Measurements from ENCODE around the gene TCF12. TPM values are rescaled to one million over a fixed set of nuclear protein-coding genes. Genes with fewer than 3 reads are reported as not detected.

Gene TCF12
- total RNA-seq, 2 donors from 2014 or later: 44.9 to 55.5 TPM

DNA sequence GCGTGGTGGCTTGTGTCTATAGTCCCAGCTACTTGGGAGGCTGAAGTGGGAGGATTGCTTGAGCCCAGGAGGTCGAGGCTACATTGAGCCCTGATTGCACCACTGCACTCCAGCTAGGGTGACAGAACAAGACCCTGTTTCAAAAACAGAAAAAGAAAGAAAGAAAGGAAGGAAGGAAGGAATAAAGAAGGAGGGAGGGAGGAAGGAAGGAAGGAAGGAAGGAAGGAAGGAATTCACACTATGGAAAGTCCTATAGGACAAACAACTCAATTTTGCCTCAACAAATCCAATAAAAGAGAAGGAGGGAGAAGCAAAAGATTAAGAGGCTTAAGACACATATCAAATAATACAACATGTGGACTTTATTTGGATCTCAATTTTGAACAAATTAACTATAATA lies 16.5 kb upstream of the TCF12 start:
- DNase-seq (ENCODE audit: low spot score in 2 of 2) (no peak), ATAC-seq (no peak)
- H3K9me3 Mint-ChIP-seq: peaks cover 3 to 4% of the 10 kb centered on the region in 2 donors
- peaks cover 0 to 13% of the 10 kb centered on the region in 2 donors for H3K36me3 Mint-ChIP-seq
- H3K27ac Mint-ChIP-seq: no peak overlapping the region

DNA sequence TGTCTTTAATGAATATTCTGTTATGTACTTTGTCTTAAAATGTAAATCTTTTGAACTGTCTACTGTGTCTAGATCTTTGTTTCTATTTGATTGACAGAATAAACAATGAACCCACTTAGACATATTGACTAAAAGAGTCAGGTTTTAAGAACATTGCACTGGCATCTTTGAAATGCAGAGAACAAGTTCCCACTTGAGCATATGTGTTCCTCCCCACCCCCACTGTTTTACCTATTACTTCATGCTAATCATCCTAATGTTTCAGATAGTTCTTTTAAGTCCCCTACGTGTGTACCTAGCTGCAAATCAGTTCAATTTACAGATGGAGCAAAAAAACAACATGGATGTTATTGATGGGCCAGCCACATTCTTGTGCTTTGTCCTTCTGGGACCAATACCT lies 11.7 kb upstream of the TCF12 start:
- H3K27ac Mint-ChIP-seq: no peak overlapping the region
- no peak for DNase-seq (ENCODE audit: low spot score in 2 of 2)
- peaks cover 0 to 9% of the 10 kb centered on the region in 2 donors for H3K36me3 Mint-ChIP-seq
- no peak for ATAC-seq
- H3K9me3 Mint-ChIP-seq: no peaks in the 10 kb centered on the region

DNA sequence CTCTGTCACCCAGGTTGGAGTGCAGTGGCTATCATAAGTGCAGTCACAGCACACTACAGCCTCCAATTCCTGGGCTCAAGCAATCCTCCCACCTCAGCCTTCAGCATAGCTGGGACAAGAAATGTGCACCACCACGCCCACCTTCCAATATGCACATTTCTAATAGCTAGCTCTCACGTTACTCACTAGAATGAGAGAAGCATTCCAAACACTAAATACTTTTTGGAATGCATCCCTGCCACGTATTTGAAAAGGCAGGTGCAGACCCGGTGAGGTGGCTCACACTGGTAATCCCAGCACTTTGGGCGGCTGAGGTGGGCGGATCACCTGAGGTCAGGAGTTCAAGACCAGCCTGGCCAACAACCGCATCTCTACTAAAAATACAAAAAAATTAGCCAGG lies 7.6 kb upstream of the TCF12 start:
- ATAC-seq (no peak), DNase-seq (ENCODE audit: low spot score in 2 of 2) (no peak)
- Mint-ChIP-seq H3K27ac (no peak overlapping the region), H3K36me3 (no peaks in the 10 kb centered on the region), H3K9me3 (no peaks in the 10 kb centered on the region)

DNA sequence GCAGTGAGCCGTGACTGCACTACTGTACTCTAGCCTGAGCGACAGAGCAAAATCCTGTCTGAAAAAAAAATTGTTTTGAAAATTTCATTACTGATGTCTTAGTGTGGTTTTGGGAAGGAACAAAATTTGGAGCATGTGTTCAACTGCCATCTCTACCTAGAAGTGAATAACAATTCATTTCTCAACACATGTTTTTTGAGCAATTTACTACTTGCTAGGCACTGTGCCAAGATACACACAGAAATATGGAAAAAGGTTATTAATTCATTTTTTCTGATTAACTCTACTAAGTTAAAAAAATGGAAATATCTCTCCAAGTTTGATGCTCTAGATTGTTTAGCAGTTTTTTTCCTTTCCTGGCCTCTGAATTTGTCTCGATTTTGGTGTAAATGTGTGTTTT lies 5.2 kb upstream of the TCF12 start:
- DNase-seq (ENCODE audit: low spot score in 2 of 2): no peak
- Mint-ChIP-seq H3K27ac (no peak overlapping the region), H3K36me3 (peaks cover 0 to 12% of the 10 kb centered on the region in 2 donors), H3K9me3 (no peaks in the 10 kb centered on the region)
- no peak for ATAC-seq

DNA sequence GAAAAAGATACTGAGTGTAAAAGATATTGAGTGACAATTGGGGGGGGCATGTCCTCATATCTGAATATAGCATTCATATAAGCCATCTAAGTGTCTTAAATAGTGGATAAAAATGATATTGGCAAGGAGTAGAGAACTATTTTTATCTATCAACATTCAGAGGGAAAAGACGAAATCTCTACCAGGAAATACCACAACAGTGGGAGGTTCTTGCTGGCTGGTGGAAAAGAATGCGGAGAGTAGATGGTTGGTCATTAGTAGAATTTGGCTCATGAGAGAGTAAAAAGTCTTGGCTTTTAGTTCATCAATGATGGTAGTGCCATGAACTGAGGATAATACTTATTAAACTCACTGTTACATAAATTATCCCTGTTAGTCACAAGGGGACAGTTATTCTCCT lies 4.8 kb upstream of the TCF12 start:
- Mint-ChIP-seq H3K36me3 (peaks cover 0 to 12% of the 10 kb centered on the region in 2 donors), H3K27ac (no peak overlapping the region), H3K9me3 (no peaks in the 10 kb centered on the region)
- DNase-seq (ENCODE audit: low spot score in 2 of 2) (no peak), ATAC-seq (no peak)

DNA sequence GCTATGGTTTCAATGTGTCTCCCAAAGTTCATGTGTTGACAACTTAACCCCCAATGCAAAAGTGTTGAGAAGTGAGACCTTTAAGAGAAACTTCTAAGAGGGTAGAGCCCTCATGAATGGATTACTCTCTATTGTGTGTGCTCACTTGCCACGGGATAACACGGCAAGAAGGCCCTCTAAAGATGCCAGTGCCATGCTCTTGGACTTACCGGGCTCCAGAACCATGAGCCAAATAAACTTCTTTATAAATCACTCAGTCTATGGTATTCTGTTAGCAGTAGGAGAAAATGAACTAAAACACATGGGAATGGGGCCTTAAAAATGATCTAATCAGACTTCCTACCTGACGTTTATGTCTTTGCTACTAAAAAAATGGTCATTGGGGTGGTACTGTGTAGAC lies 2.6 kb upstream of the TCF12 start:
- Mint-ChIP-seq H3K27ac (no peak overlapping the region), H3K36me3 (peaks cover 6 to 18% of the 10 kb centered on the region in 2 donors), H3K9me3 (no peaks in the 10 kb centered on the region)
- DNase-seq (ENCODE audit: low spot score in 2 of 2) (no peak), ATAC-seq (no peak)

DNA sequence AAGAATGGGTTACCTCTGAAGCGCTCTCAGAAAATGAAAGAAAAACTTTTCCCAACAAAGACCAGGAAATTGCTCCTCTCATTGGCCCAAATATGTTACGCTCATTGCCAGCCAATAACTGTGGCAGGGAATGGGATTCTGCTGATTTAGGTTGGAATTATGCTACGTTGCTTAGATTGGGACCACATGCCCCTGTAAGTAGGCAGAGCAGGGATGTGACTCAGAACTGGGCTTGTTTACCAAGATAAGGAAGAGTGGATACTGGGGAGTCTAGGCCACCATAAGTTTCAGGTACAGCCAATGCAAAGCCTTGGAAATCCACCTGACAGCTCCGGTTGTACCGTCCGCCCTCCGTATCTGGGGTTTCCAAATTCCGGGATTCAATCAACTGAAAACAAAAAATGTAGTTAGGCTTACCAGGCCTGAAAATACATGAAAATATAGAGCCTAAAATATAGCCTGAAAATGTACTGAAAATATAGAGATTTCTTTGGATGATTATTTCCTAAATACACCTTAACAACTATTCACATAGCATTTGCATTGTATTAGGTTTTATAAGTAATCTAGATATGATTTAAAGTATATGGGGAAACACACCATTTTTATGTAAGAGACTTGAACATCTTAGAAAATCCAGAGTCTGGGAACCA lies 1.5 kb upstream of the TCF12 start:
- Mint-ChIP-seq H3K27ac (no peak overlapping the region), H3K9me3 (no peaks in the 10 kb centered on the region), H3K36me3 (peaks cover 6 to 18% of the 10 kb centered on the region in 2 donors)
- ATAC-seq: no peak
- DNase-seq (ENCODE audit: low spot score in 2 of 2): no peak

DNA sequence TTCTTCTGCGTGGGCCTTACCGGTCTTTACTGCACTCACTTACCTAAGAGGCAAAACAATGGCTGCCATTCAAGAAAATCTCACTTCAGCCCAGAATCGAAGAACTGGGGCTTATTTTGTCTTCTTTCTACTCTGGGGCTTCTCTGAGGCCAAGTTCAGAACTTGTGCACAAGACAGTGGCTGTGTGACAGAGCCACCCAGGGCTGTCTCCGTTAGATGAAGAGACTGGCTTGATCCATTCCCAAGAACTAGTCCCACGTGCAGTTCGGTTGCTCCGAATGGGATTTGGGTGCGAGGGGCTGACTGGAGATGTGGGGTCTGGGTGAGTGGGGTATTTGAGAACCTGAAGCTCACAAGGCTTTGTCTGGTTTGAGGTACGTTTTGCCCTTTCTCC lies 795 bp upstream of the TCF12 start:
- H3K36me3 Mint-ChIP-seq: peaks cover 6 to 22% of the 10 kb centered on the region in 2 donors
- H3K27ac Mint-ChIP-seq: peak overlapping the region; percentile 44 to 87
- ATAC-seq (peak in 1 of 2 donors; percentile 6), DNase-seq (ENCODE audit: low spot score in 2 of 2) (no peak)
- no peaks in the 10 kb centered on the region for H3K9me3 Mint-ChIP-seq

DNA sequence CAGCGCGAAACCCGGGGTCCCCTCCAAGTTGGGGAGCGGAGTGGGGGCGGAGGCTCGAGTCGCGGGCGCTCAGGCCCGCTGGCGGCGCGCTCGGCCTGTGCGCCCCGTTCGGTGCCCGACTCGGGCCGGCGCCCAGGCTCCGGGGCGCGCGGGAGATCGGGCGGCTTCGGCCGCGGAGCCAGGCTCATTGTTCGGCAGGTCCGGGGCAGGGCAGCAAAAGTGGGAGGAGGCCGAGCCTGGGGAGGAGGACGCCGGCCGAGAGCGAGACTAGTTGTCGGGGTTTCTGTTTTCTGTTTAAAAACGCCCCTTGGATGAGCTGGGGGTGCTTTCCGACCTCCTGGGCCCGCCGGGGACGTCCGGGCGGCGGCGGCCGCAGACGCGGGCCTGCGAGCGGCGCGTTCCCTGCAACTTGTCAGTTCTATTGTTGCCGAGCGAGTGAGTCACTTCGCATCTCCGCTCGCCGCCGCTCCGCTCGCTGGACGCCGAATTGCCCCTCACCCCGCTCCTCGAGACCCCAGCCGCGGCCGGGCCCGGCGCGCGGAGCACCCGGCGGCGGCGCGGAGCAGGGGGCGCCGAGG lies 676 bp downstream of the TCF12 start:
- ATAC-seq: peak; percentile 27 to 57
- Mint-ChIP-seq H3K27ac (peak overlapping the region in 1 of 2 donors; percentile 87), H3K36me3 (peaks cover 14 to 37% of the 10 kb centered on the region in 2 donors), H3K9me3 (no peaks in the 10 kb centered on the region)
- peak; percentile 56 to 71 for DNase-seq (ENCODE audit: low spot score in 2 of 2)

DNA sequence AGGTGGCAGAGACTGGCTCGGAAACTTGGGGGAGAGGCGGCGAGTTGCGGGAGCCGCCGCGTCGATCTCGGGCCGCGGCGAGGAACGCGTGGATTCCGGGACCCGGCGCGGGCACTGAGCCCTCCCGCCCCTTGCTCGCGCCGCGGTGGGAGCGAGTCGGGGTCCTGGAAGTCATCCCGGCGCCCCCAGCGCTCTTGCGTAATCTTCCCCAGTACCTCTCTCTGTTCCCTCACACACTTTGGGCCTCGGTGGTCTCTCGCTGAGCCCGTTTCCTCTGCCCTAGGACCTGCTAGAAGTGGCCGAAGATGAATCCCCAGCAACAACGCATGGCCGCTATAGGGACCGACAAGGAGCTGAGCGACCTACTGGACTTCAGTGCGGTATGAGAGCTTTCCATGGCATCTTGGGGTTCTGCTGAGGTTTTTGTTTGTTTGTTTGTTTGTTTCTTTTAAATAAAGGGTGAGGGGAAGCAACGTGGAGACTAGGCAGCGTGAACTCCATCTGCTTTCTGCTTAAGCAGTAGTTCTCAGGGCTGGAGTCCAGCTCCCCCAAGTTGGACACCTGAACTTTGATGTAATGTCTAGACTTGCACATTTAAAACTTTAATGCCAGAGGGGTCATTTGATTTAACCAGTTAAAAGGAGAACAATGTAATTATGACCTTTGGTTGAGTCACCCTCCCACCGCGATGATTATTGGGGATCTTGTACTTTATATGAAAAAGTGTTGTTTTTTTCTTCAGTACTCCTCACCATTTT lies 1.3 kb downstream of the TCF12 start:
- H3K27ac Mint-ChIP-seq: peak overlapping the region; percentile 87 to 98
- DNase-seq (ENCODE audit: low spot score in 2 of 2) (peak; percentile 25 to 56), ATAC-seq (peak in 1 of 2 donors; percentile 0)
- H3K36me3 Mint-ChIP-seq: peaks cover 14 to 42% of the 10 kb centered on the region in 2 donors
- H3K9me3 Mint-ChIP-seq: no peaks in the 10 kb centered on the region

DNA sequence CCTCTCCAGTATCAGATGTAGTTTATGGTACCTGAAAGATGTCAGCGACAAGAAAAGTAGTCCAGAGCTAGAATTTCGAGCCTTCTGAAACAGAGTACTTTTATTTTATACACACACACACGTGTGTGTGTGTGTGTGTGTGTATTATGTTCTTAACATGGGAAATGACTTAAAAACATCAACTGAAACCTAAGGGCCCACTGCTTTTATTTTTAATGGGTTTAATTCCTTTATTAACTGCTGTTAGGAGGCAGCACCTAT lies 1.9 kb downstream of the TCF12 start:
- H3K36me3 Mint-ChIP-seq: peaks cover 14 to 43% of the 10 kb centered on the region in 2 donors
- no peaks in the 10 kb centered on the region for H3K9me3 Mint-ChIP-seq
- peak overlapping the region; percentile 87 to 98 for H3K27ac Mint-ChIP-seq
- no peak for ATAC-seq
- DNase-seq (ENCODE audit: low spot score in 2 of 2): no peak

DNA sequence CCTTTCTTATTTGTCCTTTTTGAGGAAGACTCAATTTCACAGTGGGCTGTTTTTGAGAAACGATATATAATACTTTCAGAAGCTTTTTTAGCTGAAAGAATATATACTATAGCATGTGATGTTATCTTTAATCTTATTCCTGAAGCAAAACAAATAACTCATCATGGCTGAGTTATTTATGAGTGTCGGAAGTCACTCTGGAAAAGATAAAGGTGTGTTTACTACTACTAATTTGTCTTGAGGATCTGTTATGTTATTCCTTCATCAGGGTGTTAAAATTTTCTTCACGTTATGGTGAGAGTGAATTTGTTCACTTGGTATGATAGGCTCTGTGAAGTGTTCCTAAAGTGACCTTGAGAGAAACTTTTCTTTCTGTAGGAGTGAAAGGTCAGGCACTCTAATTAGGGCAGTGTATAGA lies 4.7 kb downstream of the TCF12 start:
- ATAC-seq (no peak), DNase-seq (ENCODE audit: low spot score in 2 of 2) (no peak)
- Mint-ChIP-seq H3K27ac (no peak overlapping the region), H3K36me3 (peaks cover 19 to 41% of the 10 kb centered on the region in 2 donors), H3K9me3 (no peaks in the 10 kb centered on the region)

DNA sequence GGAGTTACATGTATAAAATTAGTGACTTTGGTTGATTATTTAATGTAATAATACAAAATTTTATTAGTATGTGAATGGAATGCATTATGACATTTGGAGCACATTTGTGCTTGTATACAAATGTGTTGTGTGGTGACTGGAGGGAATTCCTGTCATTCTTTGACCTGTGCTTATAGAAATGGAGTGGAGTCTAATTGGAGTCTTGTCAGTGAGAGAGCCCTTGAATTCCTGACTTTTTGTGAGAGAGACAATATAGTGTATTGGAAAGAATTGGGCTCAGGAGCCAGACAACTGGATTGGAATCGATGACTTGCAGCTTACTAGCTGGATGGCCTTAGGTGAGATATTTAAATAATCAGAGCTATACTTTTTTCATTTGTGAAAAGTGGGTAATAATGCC lies 9.4 kb downstream of the TCF12 start:
- ATAC-seq: no peak
- Mint-ChIP-seq H3K9me3 (no peaks in the 10 kb centered on the region), H3K27ac (no peak overlapping the region), H3K36me3 (peaks cover 13 to 44% of the 10 kb centered on the region in 2 donors)
- no peak for DNase-seq (ENCODE audit: low spot score in 2 of 2)

DNA sequence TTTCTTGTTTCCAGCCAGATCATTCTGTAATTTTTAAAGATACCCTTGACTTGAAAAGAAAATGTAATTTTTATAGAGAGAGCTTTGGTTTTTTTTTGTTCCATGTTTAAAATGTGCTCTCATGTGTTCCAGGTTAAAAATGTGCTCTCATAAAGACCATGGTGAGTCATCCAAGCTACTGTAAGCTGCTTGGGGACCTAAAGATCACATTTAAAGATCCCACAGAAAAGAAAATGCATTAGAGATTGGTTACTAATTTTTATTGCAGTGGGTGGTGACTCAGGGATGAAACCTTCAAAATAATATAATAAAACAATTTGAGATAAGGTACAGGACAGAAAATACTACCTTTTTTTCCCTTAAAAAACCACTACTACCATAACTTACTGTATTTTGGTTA lies 11.0 kb downstream of the TCF12 start:
- DNase-seq (ENCODE audit: low spot score in 2 of 2) (no peak), ATAC-seq (peak in 1 of 2 donors; percentile 56)
- no peaks in the 10 kb centered on the region for H3K9me3 Mint-ChIP-seq
- H3K27ac Mint-ChIP-seq: no peak overlapping the region
- peaks cover 10 to 40% of the 10 kb centered on the region in 2 donors for H3K36me3 Mint-ChIP-seq

DNA sequence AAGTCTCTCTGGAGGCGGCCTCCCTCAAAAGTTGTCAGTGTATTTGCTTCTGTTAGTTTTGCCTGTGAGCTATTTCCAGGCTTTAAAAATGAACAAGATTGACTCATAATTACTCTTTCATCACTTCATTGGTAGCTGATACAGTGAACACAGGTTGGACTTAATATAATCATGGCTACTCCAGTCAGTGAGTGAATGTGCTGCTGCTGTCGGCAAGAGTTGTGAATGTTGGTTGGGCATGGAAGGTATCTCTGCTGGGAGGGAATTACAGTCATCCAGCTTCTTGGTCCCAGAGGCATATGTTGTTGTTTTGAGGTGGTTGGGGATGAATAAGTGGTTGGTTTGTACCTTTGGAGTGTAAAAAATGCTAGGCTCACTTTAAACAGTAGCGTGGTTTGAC lies 11.5 kb downstream of the TCF12 start:
- Mint-ChIP-seq H3K9me3 (no peaks in the 10 kb centered on the region), H3K27ac (no peak overlapping the region), H3K36me3 (peaks cover 14 to 43% of the 10 kb centered on the region in 2 donors)
- no peak for DNase-seq (ENCODE audit: low spot score in 2 of 2)
- ATAC-seq: no peak

DNA sequence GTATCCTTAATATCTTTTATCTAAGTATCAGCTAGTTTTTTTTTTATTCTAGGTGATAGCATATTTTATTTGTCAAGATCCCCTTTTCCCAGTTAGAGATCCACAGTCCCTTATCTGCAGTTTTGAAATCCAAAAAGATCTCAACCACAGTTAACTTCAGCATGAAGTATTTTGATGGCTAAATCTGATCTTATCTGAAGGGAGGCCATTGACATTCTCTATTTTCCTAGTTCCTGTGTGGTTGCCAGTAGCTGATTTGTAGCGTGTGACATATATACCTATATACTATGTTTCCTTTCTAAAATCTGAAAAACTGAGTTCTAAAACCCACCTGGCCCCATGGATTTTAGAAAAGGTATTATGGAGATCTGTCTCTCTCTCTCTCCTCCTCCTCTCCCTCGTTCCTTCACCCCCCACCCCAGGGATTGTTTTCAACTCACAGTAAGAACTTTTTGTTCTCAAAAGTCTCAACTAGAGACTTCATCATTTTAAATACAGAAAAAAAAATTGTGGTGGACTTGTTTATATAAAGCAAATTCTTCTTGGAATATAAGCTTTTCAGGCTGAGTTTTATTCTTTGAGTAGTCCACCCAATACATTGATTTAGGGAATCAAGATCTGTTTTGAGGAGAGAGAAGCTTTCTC lies 12.3 kb downstream of the TCF12 start:
- ATAC-seq (no peak), DNase-seq (ENCODE audit: low spot score in 2 of 2) (no peak)
- H3K36me3 Mint-ChIP-seq: peaks cover 9 to 43% of the 10 kb centered on the region in 2 donors
- H3K27ac Mint-ChIP-seq: no peak overlapping the region
- no peaks in the 10 kb centered on the region for H3K9me3 Mint-ChIP-seq

Data from activated naive CD4-positive, alpha-beta T cell treated with anti-CD3 and anti-CD28 coated beads, Interleukin-2, amount 50 U/mL, for 72 hours (primary cell).